GM12872 (cell line): ENCODE measurements around the gene GJA10.

Experiments used
- CTCF ChIP-seq: IDR thresholded peaks from 3 replicates; pipeline ENCODE4 v1.5.1; 2011; ENCODE audit warnings: low read depth, mild to moderate bottlenecking, low read length, moderate library complexity; ENCODE audit not compliant: insufficient read depth

GJA10 gene

GRCh38 chr6:89934685-89935366, 40.6 kb downstream of the GJA10 start:
- no peak for TF ChIP-seq CTCF

DNA sequence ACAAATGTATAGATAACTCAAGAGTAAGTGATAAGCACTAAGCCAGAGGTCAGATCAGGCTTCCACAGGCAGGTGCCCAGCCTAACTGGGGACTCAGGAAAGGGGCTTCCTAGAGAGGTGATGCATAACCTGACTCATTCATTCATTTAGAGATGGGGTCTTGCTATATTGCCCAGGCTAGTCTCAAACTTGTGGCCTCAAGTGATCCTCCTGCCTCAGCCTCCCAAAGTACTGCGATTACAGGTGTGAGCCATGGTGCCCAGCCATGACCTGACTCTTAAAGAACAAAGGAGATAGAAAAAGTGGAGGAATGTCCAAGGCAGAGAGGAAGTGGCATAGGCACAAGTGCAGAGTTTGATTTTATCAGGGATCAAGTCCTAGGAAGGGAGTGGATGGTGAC, 41.9 kb downstream of the GJA10 start:
- no peak for TF ChIP-seq CTCF

- TF ChIP-seq CTCF = no peak
Observed at GRCh38 chr6:89938014-89938413, 43.7 kb downstream of the GJA10 start.

DNA sequence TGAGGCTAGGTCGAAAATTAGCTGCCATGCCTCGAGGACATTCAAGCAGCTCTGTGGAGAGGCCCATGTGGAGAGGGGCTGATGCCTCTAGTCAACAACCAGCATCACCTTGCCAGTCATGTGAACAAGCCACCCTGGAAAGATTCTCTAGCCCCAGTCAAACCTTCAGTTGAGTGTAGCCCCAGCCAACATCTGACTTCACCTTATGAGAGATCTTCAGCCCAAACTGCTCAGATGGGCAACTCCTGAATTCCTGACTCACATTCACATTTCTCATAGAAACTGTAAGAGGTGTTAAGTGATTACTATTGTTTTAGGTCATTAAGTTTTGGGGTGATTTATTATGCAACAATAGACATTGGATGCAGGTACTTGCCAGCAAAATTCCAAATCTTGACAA, 44.9 kb downstream of the GJA10 start:
- no peak for TF ChIP-seq CTCF

DNA sequence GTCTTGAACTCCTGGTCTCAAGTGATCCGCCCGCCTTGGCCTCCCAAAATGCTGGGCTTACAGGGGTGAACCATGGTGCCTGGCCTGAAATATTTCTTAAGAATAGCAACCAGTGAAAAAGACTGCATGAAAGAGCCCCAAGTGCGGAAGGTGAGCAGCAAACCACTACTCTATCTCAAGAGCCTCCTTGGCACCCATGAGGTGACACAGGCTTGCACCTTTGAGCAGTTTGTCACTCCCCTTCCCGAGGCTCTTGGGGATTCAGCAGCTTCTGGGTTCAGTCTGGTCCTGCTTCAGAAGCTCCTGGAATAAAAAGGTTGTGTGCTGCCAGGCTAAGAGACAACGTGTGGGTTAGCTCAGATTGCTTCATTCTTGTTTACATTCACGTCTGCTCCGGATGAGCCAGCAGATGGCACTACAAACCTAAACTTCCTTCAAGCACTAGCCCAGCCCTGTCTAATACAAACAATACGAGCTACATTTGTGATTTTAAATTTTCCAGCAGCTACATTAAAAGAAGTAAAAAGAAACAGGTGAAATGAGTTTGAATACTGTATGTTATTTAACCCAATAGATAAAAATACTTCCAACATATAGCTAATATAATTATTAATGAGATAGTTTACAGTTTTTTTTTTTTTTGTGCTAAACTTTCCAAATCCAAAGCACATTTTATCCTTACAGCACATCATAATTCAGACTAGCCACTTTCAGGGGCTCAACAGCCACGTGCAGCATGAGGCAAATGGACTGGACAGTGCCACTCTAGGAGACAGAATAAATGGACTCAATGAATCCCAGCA, 46.2 kb downstream of the GJA10 start:
- TF ChIP-seq CTCF = peak; percentile 69

- no peak for TF ChIP-seq CTCF
Observed at GRCh38 chr6:89941031-89941762, 46.9 kb downstream of the GJA10 start.
